HepG2 (cell line): Measurements from ENCODE around the gene TFPI. TPM values are rescaled to one million over a fixed set of nuclear protein-coding genes. Genes with fewer than 3 reads are reported as not detected.
A peak's percentile ranks its signal among the peaks of the same experiment; 100 is the strongest.

Experiments
- ARID2 ChIP-seq: sonication (generic); formaldehyde crosslinking; IDR thresholded peaks from 2 replicates; pipeline ENCODE4 v1.8.1; 2022; ENCODE audit warnings: mild to moderate bottlenecking, missing genetic modification reagents, borderline replicate concordance
- CENPX ChIP-seq: sonication (generic); formaldehyde crosslinking; IDR thresholded peaks from 2 replicates; pipeline ENCODE4 v1.9.0; 2021; ENCODE audit warnings: mild to moderate bottlenecking, missing genetic modification reagents, moderate library complexity
- ESRRA ChIP-seq: sonication (generic); formaldehyde crosslinking; IDR thresholded peaks from 2 replicates; pipeline ENCODE4 v1.5.1; 2020; ENCODE audit warnings: mild to moderate bottlenecking, low read depth, missing genetic modification reagents
- FOXA3 ChIP-seq: IDR thresholded peaks from 2 replicates; pipeline ENCODE4 v1.6.1; 2016; ENCODE audit warnings: missing genetic modification reagents, missing compliant biosample characterization
- NCOR1 ChIP-seq: fragments of 200-600 bp; sonication (generic); IDR thresholded peaks from 2 replicates; pipeline ENCODE4 v1.7.0; 2017; ENCODE audit warnings: antibody characterized with exemption, low read length, borderline replicate concordance
- NFE2L1 ChIP-seq: sonication (generic); formaldehyde crosslinking; IDR thresholded peaks from 2 replicates; pipeline ENCODE4 v1.4.0; 2020; ENCODE audit warnings: missing genetic modification reagents, mild to moderate bottlenecking, borderline replicate concordance
- NFKB2 ChIP-seq: sonication (generic); formaldehyde crosslinking; IDR thresholded peaks from 2 replicates; pipeline ENCODE4 v1.4.0; 2020; ENCODE audit warnings: missing genetic modification reagents, borderline replicate concordance
- NR2F1 ChIP-seq, 2 experiments: fragments of 450-650 bp in 1 of 2; formaldehyde crosslinking in 1 of 2; IDR thresholded peaks; 2 replicates each; pipeline versions ENCODE4 v1.5.0 to v1.6.1; 2016 to 2020; ENCODE audit warnings: mild to moderate bottlenecking in 1 of 2, missing compliant biosample characterization in 1 of 2, missing genetic modification reagents in 1 of 2, moderate library complexity in 1 of 2
- PHB2 ChIP-seq: fragments of 450-650 bp; IDR thresholded peaks from 2 replicates; pipeline ENCODE4 v1.6.1; 2018; ENCODE audit not compliant: partially characterized antibody
- RFXAP ChIP-seq: sonication (generic); formaldehyde crosslinking; IDR thresholded peaks from 2 replicates; pipeline ENCODE4 v1.4.0; 2020; ENCODE audit warnings: missing genetic modification reagents, borderline replicate concordance
- SRF ChIP-seq: IDR thresholded peaks from 2 replicates; pipeline ENCODE4 v1.6.1; 2011; ENCODE audit warnings: mild to moderate bottlenecking, low read depth, low read length, moderate library complexity
- ZNF180 ChIP-seq: sonication (generic); formaldehyde crosslinking; IDR thresholded peaks from 2 replicates; pipeline ENCODE4 v1.4.0; 2020; ENCODE audit warnings: low read depth, missing genetic modification reagents, borderline replicate concordance
- ZNF224 ChIP-seq: sonication (generic); formaldehyde crosslinking; IDR thresholded peaks from 2 replicates; pipeline ENCODE4 v1.5.0; 2020; ENCODE audit warnings: mild to moderate bottlenecking, missing genetic modification reagents
- ZNF263 ChIP-seq: sonication (generic); formaldehyde crosslinking; IDR thresholded peaks from 2 replicates; pipeline ENCODE4 v1.4.0; 2020; ENCODE audit warnings: missing genetic modification reagents
- ZNF34 ChIP-seq: sonication (generic); formaldehyde crosslinking; IDR thresholded peaks from 2 replicates; pipeline ENCODE4 v1.4.0; 2020; ENCODE audit warnings: mild to moderate bottlenecking, missing genetic modification reagents, borderline replicate concordance
- ZNF558 ChIP-seq: sonication (generic); formaldehyde crosslinking; IDR thresholded peaks from 2 replicates; pipeline ENCODE4 v1.9.0; 2022; ENCODE audit warnings: mild to moderate bottlenecking, missing genetic modification reagents, borderline replicate concordance
- ZNF569 ChIP-seq: sonication (generic); formaldehyde crosslinking; IDR thresholded peaks from 2 replicates; pipeline ENCODE4 v1.5.0; 2020; ENCODE audit warnings: mild to moderate bottlenecking, missing genetic modification reagents, moderate library complexity, borderline replicate concordance
- ZNF768 ChIP-seq: sonication (generic); formaldehyde crosslinking; IDR thresholded peaks from 2 replicates; pipeline ENCODE4 v1.4.0; 2020; ENCODE audit warnings: missing genetic modification reagents
- polyA plus RNA-seq, 8 experiments: library from polyadenylated mRNA; depleted of rRNA in 3 of 8; stranded (reverse) in 7 of 8; unstranded in 1 of 8; fragments of >200 nt; fragmentation: Illumina TruSeq in 4 of 8; extraction: Trizol in 4 of 8; gene quantifications; 2 replicates each; pipeline versions ENCODE4 v1.2.1 to v1.2.3, GENCODE V29; 2011 to 2016; ENCODE audit warnings: low read depth in 4 of 8, missing spikeins in 1 of 8, mixed read lengths in 1 of 8; ENCODE audit not compliant: insufficient read depth in 1 of 8
- total RNA-seq, 5 experiments: library from RNA; depleted of rRNA; stranded (reverse); fragments of >200 nt; fragmentation: Illumina TruSeq; extraction: Trizol; gene quantifications; 2 replicates each; pipeline ENCODE4 v1.2.3, GENCODE V29; 2016; ENCODE audit warnings: low read depth in 1 of 5
- TF ChIP-seq, protein P1 (sequence below): sonication (generic); formaldehyde crosslinking; conservative IDR thresholded peaks from 2 replicates; pipeline ENCODE4 v1.8.0; 2022; ENCODE audit warnings: low read depth, missing genetic modification reagents
- TF ChIP-seq, protein P2 (sequence below): sonication (generic); formaldehyde crosslinking; IDR thresholded peaks from 2 replicates; pipeline ENCODE4 v1.4.0; 2020; ENCODE audit warnings: missing genetic modification reagents
- TF ChIP-seq, protein P3 (sequence below): sonication (generic); formaldehyde crosslinking; IDR thresholded peaks from 2 replicates; pipeline ENCODE4 v1.4.0; 2020; ENCODE audit warnings: mild to moderate bottlenecking, missing genetic modification reagents

Gene TFPI
- total and polyA plus RNA-seq, 2 of the 13 experiments (the other 11 are each of a cell fraction or from before 2014, with no cell fraction given) = 301 to 436 TPM

DNA sequence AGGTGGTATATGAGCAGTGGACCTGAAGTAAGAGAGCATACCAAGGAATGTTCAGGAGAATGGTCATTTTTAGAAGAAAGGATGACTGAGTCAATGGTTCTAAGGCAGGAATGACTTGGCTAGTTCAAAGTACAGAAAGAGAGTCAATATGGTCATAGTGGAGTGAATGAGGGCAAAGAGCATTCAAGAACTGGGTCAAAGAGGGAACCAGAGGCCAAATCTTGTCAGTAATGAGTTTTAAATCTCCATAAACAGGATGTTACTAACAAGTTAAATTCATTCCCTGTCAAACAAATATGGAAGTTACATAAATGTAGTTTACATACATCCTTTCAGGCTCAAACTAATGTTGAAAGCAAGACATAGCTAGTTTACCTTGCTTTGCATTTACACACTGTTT, 122.3 kb downstream of the TFPI start (continued):
- TF ChIP-seq ESRRA (CRISPR knock-in tag) (no peak), ZNF263 (CRISPR knock-in tag) (no peak), ZNF224 (CRISPR knock-in tag) (no peak), ZNF768 (CRISPR knock-in tag) (no peak), CENPX (CRISPR knock-in tag) (no peak), ZNF34 (CRISPR knock-in tag) (no peak), NFE2L1 (CRISPR knock-in tag) (no peak), ZNF180 (no peak), ZNF569 (CRISPR knock-in tag) (no peak), ZNF558 (CRISPR knock-in tag) (no peak), PHB2 (no peak), ARID2 (no peak), NR2F1 (CRISPR knock-in tag; IDR thresholded peaks at IDR 0.05) (peak in 1 of 2 experiments; percentile 48; a peak in 1 of 4 replicates), NCOR1 (no peak), SRF (no peak), FOXA3 (CRISPR knock-in tag) (peak; percentile 71), NFKB2 (CRISPR knock-in tag) (no peak), RFXAP (CRISPR knock-in tag) (no peak)
- TF ChIP-seq, protein P1, sequence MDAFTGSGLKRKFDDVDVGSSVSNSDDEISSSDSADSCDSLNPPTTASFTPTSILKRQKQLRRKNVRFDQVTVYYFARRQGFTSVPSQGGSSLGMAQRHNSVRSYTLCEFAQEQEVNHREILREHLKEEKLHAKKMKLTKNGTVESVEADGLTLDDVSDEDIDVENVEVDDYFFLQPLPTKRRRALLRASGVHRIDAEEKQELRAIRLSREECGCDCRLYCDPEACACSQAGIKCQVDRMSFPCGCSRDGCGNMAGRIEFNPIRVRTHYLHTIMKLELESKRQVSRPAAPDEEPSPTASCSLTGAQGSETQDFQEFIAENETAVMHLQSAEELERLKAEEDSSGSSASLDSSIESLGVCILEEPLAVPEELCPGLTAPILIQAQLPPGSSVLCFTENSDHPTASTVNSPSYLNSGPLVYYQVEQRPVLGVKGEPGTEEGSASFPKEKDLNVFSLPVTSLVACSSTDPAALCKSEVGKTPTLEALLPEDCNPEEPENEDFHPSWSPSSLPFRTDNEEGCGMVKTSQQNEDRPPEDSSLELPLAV = no peak
- TF ChIP-seq, protein P2, sequence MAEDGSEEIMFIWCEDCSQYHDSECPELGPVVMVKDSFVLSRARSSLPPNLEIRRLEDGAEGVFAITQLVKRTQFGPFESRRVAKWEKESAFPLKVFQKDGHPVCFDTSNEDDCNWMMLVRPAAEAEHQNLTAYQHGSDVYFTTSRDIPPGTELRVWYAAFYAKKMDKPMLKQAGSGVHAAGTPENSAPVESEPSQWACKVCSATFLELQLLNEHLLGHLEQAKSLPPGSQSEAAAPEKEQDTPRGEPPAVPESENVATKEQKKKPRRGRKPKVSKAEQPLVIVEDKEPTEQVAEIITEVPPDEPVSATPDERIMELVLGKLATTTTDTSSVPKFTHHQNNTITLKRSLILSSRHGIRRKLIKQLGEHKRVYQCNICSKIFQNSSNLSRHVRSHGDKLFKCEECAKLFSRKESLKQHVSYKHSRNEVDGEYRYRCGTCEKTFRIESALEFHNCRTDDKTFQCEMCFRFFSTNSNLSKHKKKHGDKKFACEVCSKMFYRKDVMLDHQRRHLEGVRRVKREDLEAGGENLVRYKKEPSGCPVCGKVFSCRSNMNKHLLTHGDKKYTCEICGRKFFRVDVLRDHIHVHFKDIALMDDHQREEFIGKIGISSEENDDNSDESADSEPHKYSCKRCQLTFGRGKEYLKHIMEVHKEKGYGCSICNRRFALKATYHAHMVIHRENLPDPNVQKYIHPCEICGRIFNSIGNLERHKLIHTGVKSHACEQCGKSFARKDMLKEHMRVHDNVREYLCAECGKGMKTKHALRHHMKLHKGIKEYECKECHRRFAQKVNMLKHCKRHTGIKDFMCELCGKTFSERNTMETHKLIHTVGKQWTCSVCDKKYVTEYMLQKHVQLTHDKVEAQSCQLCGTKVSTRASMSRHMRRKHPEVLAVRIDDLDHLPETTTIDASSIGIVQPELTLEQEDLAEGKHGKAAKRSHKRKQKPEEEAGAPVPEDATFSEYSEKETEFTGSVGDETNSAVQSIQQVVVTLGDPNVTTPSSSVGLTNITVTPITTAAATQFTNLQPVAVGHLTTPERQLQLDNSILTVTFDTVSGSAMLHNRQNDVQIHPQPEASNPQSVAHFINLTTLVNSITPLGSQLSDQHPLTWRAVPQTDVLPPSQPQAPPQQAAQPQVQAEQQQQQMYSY (CRISPR knock-in tag) = no peak
- TF ChIP-seq, protein P3, sequence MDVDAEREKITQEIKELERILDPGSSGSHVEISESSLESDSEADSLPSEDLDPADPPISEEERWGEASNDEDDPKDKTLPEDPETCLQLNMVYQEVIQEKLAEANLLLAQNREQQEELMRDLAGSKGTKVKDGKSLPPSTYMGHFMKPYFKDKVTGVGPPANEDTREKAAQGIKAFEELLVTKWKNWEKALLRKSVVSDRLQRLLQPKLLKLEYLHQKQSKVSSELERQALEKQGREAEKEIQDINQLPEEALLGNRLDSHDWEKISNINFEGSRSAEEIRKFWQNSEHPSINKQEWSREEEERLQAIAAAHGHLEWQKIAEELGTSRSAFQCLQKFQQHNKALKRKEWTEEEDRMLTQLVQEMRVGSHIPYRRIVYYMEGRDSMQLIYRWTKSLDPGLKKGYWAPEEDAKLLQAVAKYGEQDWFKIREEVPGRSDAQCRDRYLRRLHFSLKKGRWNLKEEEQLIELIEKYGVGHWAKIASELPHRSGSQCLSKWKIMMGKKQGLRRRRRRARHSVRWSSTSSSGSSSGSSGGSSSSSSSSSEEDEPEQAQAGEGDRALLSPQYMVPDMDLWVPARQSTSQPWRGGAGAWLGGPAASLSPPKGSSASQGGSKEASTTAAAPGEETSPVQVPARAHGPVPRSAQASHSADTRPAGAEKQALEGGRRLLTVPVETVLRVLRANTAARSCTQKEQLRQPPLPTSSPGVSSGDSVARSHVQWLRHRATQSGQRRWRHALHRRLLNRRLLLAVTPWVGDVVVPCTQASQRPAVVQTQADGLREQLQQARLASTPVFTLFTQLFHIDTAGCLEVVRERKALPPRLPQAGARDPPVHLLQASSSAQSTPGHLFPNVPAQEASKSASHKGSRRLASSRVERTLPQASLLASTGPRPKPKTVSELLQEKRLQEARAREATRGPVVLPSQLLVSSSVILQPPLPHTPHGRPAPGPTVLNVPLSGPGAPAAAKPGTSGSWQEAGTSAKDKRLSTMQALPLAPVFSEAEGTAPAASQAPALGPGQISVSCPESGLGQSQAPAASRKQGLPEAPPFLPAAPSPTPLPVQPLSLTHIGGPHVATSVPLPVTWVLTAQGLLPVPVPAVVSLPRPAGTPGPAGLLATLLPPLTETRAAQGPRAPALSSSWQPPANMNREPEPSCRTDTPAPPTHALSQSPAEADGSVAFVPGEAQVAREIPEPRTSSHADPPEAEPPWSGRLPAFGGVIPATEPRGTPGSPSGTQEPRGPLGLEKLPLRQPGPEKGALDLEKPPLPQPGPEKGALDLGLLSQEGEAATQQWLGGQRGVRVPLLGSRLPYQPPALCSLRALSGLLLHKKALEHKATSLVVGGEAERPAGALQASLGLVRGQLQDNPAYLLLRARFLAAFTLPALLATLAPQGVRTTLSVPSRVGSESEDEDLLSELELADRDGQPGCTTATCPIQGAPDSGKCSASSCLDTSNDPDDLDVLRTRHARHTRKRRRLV = no peak
